GM10248 (cell line): ENCODE data around the gene SIX1.

Experiments used
- CTCF ChIA-PET: fragments of 300-600 bp; sonication (Branson Sonifier 250); formaldehyde crosslinking; extraction: SDS; loops from one replicate; lab custom pipeline; 2021; ENCODE audit warnings: antibody characterized with exemption; lab: Yijun Ruan, JAX
- POLR2A ChIA-PET: fragments of 350-650 bp; sonication (Branson Sonifier 250); formaldehyde crosslinking; extraction: SDS; loops from one replicate; lab custom pipeline; 2020; ENCODE audit warnings: antibody characterized with exemption; lab: Yijun Ruan, JAX
- DNase-seq: peaks from one replicate; pipeline ENCODE4 v3.0.0; 2012; ENCODE audit errors: extremely low spot score
- CTCF ChIP-seq: IDR thresholded peaks from 2 replicates; pipeline ENCODE4 v1.5.1; 2012; ENCODE audit warnings: mild to moderate bottlenecking, low read depth; ENCODE audit errors: extremely low read depth, missing control alignments, control extremely low read depth

The SIX1 gene

GRCh38 chr14:60643141-60643462, 6.2 kb downstream of the SIX1 start:
- CTCF ChIA-PET: interaction anchor here (1.5 to 2.3 kb wide), 2 partner anchors 14 to 18 kb away, joined by 5 to 8 read pairs; no protein-coding TSS in a partner anchor
- TF ChIP-seq CTCF: no peak
- POLR2A ChIA-PET: no interaction called here
- DNase-seq: no peak

DNA sequence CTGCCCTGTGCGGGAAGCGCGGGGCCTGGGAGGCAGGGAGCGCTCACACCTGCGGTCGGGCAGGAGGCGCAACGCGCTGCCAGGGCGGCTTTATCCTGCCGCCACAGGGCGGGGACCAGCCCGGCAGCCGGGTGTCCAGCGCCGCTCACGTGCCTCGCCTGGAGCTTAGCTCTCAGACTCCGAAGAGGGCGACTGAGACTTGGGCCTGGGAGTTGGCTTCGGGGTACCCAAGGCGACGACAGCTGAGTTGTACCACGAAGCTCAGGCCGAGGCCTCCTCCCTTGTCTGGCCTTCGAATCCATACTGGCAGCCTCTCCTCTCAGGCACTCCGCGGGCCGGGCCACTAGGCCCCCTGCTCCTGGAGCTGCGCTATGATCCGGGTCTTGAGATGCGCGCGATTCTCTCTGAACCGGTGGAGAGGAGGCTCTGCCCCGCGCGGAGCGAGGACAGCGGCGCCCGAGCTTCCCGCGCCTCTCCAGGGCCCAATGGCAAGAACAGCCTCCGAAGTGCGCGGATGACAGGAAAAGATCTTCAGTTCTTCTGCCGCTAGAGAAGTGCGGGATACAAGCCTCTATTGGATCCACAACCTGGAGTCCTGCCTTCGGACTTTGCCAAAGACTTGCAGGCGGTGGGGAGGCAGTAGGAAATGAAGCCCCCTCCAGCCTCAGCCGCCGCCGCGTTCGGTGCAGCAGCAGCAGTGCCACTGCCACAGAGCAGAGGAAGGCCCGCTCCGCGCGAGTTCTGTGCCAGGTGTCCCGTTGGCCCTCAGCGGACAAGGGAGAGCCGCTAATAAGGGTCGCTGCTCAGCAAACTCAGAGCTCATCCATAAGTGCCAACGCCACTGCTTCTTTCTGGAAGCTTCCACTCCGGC, 6.8 kb downstream of the SIX1 start:
- no peak for TF ChIP-seq CTCF
- POLR2A ChIA-PET: no interaction called here
- CTCF ChIA-PET: interaction anchor here (1.5 to 2.3 kb wide), 2 partner anchors 14 to 17 kb away, joined by 5 to 8 read pairs; no protein-coding TSS in a partner anchor
- DNase-seq: no peak

DNA sequence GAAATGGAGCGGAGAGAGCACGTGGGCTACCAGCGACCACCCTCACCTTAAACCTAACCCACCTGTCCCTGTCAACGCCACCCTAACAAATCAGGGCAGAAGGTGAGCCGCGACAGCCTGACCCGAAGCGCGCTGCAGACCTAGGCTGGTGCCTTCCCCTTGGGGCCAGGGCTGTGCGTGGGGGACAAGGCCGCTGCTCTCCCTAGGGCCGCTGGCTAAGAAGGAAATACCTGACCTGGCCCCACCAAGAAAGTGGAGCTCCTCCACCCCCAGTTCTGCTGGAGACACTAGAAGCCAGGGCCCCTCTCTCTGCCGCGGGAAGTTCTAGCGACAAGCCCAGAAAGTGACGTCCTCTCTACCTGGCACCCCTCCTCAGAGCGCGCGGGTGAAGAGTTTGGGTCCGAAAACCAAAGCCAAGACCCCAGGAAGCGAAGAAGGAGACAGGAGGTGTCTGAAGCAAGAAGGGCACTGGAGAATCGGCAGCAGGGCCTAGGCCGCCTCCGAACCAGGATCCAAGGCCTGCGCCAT, 7.5 kb downstream of the SIX1 start:
- POLR2A ChIA-PET: no interaction called here
- no peak for DNase-seq
- CTCF ChIA-PET: no interaction called here
- no peak for TF ChIP-seq CTCF

- POLR2A ChIA-PET: no interaction called here
- CTCF ChIA-PET: no interaction called here
- TF ChIP-seq CTCF: no peak
- DNase-seq: no peak
Observed at GRCh38 chr14:60640859-60641741, 8.2 kb downstream of the SIX1 start.

DNA sequence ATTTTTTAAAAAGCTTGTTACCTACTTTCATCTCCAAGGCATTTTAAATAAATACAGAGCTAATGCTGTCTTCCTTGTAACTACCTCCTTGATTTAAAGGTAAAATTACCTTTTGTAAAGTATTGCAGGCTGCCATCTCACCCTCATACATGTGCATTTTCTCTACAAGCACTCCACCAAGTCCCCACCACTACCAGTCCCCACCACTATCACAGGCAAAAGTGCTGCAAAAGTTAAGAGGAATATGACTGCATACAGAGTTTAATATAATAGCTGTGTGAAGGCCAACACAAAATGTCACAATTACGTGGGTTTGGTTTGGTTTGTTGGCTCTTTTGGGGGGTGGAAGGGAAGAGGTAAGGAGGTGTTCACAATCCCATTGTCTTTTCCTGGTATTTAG, 9.6 kb downstream of the SIX1 start:
- no peak for DNase-seq
- TF ChIP-seq CTCF: no peak
- ChIA-PET CTCF (interaction anchor here (0.9 to 1.1 kb wide), 2 partner anchors 15 to 613 kb away, joined by 3 to 6 read pairs; no protein-coding TSS in a partner anchor), POLR2A (no interaction called here)
